ENCODE measurements around the gene RGPD8.

RGPD8 gene

GRCh38 chr2:112322919-112323318 lies 110.5 kb downstream of the RGPD8 start:
- no peak for DNase-seq

- no peak for DNase-seq
Measured at GRCh38 chr2:112321375-112322320, 111.8 kb downstream of the RGPD8 start.

All from activated effector memory CD4-positive, alpha-beta T cell treated with anti-CD3 and anti-CD28 coated beads, Interleukin-2, amount 50 U/mL, for 16 hours (primary cell).